Mucosa of stomach (tissue), 1 donor: Measurements from ENCODE around the gene RNU6-9.
"Not testable (repeated sequence)": the region's sequence is repeated elsewhere in the genome, so short reads cannot be mapped to it uniquely, and the experiment has no call there.

ENCODE experiments used
- H3K27me3 ChIP-seq: one replicate; pipeline ENCODE4 v1.7.0; 2013; ENCODE audit warnings: mild to moderate bottlenecking, low read length; ENCODE audit not compliant: control insufficient read depth, insufficient read depth
- H3K36me3 ChIP-seq: one replicate; pipeline ENCODE4 v1.7.0; 2013; ENCODE audit warnings: low read length; ENCODE audit not compliant: control insufficient read depth, insufficient read depth
- H3K4me1 ChIP-seq: one replicate; pipeline ENCODE4 v1.7.0; 2013; ENCODE audit warnings: mild to moderate bottlenecking, low read length; ENCODE audit not compliant: control insufficient read depth, insufficient read depth
- H3K4me3 ChIP-seq: one replicate; pipeline ENCODE4 v1.7.0; 2013; ENCODE audit warnings: low read length
- H3K9ac ChIP-seq: one replicate; pipeline ENCODE4 v1.7.0; 2013; ENCODE audit warnings: mild to moderate bottlenecking, low read length, moderate library complexity
- H3K9me3 ChIP-seq: one replicate; pipeline ENCODE4 v1.7.0; 2013; ENCODE audit warnings: mild to moderate bottlenecking, low read length, moderate library complexity; ENCODE audit not compliant: control insufficient read depth
- donor health status: Pancreatic carcinoma.

Gene RNU6-9

DNA sequence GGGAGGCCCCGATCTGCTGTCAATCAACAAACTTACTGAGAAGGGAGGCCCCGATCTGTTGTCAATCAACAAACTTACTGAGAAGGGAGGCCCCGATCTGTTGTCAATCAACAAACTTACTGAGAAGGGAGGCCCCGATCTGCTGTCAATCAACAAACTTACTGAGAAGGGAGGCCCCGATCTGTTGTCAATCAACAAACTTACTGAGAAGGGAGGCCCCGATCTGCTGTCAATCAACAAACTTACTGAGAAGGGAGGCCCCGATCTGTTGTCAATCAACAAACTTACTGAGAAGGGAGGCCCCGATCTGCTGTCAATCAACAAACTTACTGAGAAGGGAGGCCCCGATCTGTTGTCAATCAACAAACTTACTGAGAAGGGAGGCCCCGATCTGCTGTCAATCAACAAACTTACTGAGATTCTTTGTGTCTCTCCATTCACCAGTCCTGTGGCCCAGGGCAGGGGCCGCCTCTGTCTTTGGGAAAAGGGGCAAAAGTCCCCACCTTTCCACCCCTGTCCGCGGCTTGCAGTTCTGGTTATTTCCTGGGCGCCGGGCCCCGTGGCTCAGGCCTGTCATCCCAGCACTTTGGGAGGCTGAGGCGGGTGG, 39.6 kb upstream of the RNU6-9 start:
- peaks cover 21% of the 10 kb centered on the region for H3K27me3 ChIP-seq
- H3K4me1 ChIP-seq, H3K36me3 ChIP-seq, H3K9ac ChIP-seq, H3K4me3 ChIP-seq, H3K9me3 ChIP-seq: not testable (repeated sequence)

GRCh38 chr19:854549-854948, 38.7 kb upstream of the RNU6-9 start:
- Histone ChIP-seq H3K9me3 (no peaks in the 10 kb centered on the region), H3K4me1 (peaks cover 5% of the 10 kb centered on the region), H3K36me3 (no peaks in the 10 kb centered on the region), H3K9ac (no peak overlapping the region), H3K4me3 (no peak overlapping the region), H3K27me3 (peaks cover 21% of the 10 kb centered on the region)

DNA sequence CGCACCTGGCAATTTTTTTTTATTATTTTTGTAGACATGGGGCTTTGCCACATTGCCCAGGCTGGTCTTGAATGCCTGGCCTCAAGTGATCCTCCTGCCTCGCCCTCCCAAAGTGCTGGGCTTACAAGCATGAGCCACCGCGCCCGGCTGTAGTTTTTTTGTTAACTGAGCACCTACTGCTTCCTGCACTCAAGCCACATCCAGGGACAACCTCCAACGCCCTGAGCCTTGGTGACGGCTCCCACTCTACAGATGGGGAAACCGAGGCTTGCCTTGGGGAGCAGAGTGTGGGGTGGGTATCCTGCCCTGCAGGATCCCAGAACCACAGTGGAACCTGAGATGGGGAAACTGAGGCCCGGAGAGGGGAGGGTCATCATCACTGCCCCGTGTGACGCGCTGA, 38.1 kb upstream of the RNU6-9 start:
- peaks cover 26% of the 10 kb centered on the region for H3K27me3 ChIP-seq

GRCh38 chr19:855566-856120, 37.6 kb upstream of the RNU6-9 start:
- peaks cover 27% of the 10 kb centered on the region for H3K27me3 ChIP-seq
- H3K4me1 ChIP-seq: peaks cover 8% of the 10 kb centered on the region
- no peak overlapping the region for H3K4me3 ChIP-seq
- H3K9me3 ChIP-seq: no peaks in the 10 kb centered on the region
- H3K9ac ChIP-seq: no peak overlapping the region
- no peaks in the 10 kb centered on the region for H3K36me3 ChIP-seq

More for the DNA sequence above, 38.1 kb upstream of the RNU6-9 start:
- Histone ChIP-seq H3K9me3 (no peaks in the 10 kb centered on the region), H3K36me3 (no peaks in the 10 kb centered on the region), H3K9ac (no peak overlapping the region), H3K4me3 (no peak overlapping the region), H3K4me1 (peaks cover 8% of the 10 kb centered on the region)

DNA sequence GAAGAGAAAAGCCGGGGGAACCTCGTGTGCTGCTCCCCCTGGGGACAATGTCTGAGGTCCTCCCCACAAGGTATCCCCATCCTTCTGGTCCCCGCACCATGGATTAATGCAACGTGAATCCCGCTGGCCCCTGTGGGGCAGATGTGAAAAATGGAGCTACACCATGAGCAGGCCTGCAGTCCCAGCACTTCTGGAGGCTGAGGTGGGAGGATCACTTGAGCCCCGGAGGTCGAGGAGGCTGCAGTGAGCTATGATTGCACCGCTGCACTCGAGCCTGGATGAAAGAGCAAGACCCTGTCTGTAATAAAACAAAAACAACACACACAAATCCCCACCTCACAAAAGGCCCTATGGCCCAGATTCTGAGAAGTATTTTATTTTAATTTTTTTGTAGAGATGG, 35.0 kb upstream of the RNU6-9 start:
- Histone ChIP-seq H3K27me3 (peaks cover 15% of the 10 kb centered on the region), H3K9ac (no peak overlapping the region)

GRCh38 chr19:858868-859843, 34.1 kb upstream of the RNU6-9 start, which contains the start of gene CFD:
CFD (plus strand) TSS chr19:859664; CDS start chr19:859690, 26 bp downstream.
- Histone ChIP-seq H3K4me3 (no peak within 1 kb of the TSS), H3K9me3 (no peaks in the 10 kb centered on the region), H3K27me3 (peaks cover 14% of the 10 kb centered on the region), H3K36me3 (no peaks in the 10 kb centered on the region), H3K9ac (peak within 1 kb of the TSS; percentile 15), H3K4me1 (peaks cover 22% of the 10 kb centered on the region)

More for the DNA sequence above, 35.0 kb upstream of the RNU6-9 start:
- Histone ChIP-seq H3K4me1 (peaks cover 17% of the 10 kb centered on the region), H3K9me3 (no peaks in the 10 kb centered on the region), H3K36me3 (no peaks in the 10 kb centered on the region), H3K4me3 (no peak overlapping the region)

DNA sequence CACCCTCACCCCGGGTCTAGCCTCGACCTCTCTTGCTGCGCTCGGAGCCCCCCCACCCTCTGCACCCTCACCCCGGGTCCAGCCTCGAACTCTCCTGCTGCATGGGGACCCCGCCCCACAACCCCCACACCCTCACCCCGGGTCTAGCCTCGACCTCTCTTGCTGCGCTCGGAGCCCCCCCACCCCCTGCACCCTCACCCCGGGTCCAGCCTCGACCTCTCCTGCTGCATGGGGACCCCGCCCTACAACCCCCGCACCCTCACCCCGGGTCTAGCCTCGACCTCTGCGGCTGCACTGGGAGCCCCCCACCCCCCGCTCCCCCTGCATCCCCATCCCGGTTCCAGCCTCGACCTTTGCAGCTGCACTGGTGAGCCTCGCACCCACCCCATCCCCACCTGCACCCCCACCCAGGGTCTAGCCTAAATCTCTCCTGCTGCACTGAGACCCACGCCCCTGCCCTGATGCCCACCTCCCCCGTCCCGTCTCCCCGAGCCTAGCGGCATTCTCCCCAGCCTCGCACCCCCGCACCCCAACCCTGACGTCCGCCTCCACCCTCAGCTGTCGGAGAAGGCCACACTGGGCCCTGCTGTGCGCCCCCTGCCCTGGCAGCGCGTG, 32.0 kb upstream of the RNU6-9 start:
- Histone ChIP-seq H3K27me3 (peaks cover 14% of the 10 kb centered on the region), H3K4me1 (peaks cover 22% of the 10 kb centered on the region), H3K4me3 (no peak overlapping the region), H3K9me3 (no peaks in the 10 kb centered on the region), H3K36me3 (no peaks in the 10 kb centered on the region), H3K9ac (no peak overlapping the region)

DNA sequence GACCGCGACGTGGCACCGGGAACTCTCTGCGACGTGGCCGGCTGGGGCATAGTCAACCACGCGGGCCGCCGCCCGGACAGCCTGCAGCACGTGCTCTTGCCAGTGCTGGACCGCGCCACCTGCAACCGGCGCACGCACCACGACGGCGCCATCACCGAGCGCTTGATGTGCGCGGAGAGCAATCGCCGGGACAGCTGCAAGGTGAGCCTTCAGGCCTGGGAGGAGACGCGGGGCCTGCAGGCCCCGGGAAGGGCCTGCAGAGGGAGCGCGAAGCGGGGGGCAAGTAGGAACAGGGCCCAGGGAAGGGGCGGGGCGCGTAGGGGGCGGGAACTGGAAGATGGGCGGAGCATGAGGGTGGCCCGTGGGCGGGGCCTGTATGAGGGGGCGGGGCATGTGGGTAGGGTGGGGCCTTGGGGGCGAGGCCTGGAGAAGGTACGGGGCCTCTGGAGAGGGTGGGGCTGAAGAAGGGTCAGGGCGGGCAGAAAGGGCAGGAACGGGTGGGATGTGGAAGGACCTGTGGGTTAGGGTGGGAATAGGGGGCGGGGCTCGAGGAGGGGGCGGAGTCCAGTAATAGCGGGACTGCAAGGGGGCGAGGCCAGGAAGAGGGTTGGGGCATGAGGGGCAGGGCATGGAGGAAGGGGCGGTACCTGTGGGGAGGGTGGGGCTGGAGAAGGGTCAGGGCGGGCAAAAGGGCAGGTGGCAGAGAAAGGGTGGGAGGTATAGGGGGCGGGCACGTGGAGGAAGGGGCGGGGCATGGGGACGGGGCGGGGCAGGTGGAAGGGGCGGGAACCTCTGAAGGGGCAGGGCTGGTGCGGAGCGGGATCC, 31.3 kb upstream of the RNU6-9 start:
- Histone ChIP-seq H3K9ac (no peak overlapping the region), H3K4me1 (peaks cover 22% of the 10 kb centered on the region), H3K36me3 (no peaks in the 10 kb centered on the region), H3K4me3 (no peak overlapping the region), H3K9me3 (no peaks in the 10 kb centered on the region), H3K27me3 (peaks cover 14% of the 10 kb centered on the region)

DNA sequence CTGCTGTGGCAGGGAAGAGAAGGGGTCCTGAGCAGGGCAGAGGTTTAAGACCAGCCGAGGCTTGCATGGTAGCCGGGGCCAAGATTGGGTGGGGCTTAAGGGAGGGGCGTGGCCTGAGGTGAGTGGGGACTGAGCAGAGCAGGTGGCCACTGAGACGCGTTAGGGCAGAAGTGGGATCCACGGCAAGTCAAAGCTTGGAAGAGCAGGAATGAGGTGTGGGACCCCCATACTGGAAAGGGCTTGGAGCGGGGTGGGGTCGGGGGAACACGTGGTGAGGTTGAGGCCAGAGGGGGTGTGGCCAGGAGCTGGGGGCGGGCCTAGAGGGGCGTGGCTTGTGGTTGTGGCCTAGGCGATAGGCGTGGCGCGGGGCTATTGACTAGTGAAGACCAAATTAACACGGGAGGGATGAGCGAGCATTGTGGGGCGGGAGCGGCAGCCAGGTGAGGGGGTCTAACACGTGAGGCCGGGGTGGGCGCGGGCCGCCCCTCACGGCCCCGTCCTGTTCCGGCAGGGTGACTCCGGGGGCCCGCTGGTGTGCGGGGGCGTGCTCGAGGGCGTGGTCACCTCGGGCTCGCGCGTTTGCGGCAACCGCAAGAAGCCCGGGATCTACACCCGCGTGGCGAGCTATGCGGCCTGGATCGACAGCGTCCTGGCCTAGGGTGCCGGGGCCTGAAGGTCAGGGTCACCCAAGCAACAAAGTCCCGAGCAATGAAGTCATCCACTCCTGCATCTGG, 30.5 kb upstream of the RNU6-9 start:
- Histone ChIP-seq H3K9ac (no peak overlapping the region), H3K4me1 (peaks cover 22% of the 10 kb centered on the region), H3K27me3 (peaks cover 14% of the 10 kb centered on the region), H3K9me3 (no peaks in the 10 kb centered on the region), H3K4me3 (no peak overlapping the region), H3K36me3 (no peaks in the 10 kb centered on the region)

DNA sequence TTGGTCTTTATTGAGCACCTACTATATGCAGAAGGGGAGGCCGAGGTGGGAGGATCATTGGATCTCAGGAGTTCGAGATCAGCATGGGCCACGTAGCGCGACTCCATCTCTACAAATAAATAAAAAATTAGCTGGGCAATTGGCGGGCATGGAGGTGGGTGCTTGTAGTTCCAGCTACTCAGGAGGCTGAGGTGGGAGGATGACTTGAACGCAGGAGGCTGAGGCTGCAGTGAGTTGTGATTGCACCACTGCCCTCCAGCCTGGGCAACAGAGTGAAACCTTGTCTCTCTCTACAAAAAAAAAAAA, 30.0 kb upstream of the RNU6-9 start:
- Histone ChIP-seq H3K9ac (no peak overlapping the region), H3K4me1 (peaks cover 22% of the 10 kb centered on the region), H3K4me3 (no peak overlapping the region), H3K36me3 (no peaks in the 10 kb centered on the region), H3K9me3 (no peaks in the 10 kb centered on the region), H3K27me3 (peaks cover 14% of the 10 kb centered on the region)

DNA sequence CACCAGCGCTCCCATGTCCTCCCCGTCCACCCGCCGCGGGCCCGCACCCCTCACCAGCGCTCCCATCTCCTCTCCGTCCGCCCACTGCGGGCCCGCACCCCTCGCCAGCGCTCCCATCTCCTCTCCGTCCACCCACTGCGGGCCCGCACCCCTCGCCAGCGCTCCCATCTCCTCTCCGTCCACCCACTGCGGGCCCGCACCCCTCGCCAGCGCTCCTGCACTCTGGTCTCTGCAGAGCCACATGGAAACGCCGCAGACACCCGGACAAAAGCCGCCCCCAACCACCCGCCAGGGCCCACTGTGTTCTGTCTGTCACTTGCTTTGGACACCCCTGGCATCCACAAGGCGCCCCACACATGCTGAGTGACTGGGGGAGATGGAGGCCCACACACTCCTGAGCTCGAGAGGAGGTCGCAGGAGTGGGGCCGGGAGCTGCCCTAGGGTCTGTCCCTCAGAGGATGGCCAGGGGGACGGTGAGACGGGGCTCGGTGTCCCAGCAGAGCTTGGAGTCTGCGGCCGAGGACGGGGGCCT, 26.4 kb upstream of the RNU6-9 start:
- Histone ChIP-seq H3K9ac (no peak overlapping the region), H3K4me1 (peaks cover 25% of the 10 kb centered on the region), H3K36me3 (no peaks in the 10 kb centered on the region)

More for the DNA sequence above, 26.4 kb upstream of the RNU6-9 start:
- Histone ChIP-seq H3K4me3 (no peak overlapping the region), H3K9me3 (no peaks in the 10 kb centered on the region), H3K27me3 (no peaks in the 10 kb centered on the region)
